ENCODE data around the gene ADAMTS17. TPM values are rescaled to one million over a fixed set of nuclear protein-coding genes. Genes with fewer than 3 reads are reported as not detected.

Gene ADAMTS17
- total and polyA plus RNA-seq, 3 donors from 2014 or later = 6.8 to 17.8 (median 12.4) TPM

DNA sequence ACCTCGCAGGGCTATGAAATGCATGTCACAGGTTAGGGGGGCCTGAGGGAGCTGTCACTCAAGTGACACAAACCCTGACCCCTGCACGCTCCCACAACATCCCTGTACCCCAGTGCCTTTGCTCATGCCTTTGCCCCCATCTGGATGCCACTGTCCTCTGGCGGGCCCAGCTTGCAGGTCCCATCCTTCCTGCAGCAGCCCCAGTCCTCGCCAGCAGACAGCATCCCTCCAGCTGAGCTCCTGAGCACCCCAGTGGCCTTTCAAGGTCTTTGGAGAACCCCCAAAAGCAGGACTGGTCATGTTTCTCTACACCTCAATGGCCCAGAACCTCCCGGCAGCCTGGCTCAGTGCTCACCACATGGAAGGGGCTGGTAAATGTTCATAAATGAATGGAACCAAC lies 170.4 kb downstream of the ADAMTS17 start:
- intact Hi-C loops (cut with DNase I; ENCODE audit: low total_unique reads) = no loop called here
- H3K27ac ChIP-seq = no peak overlapping the region
- DNase-seq = no peak
- TF ChIP-seq, protein P1, sequence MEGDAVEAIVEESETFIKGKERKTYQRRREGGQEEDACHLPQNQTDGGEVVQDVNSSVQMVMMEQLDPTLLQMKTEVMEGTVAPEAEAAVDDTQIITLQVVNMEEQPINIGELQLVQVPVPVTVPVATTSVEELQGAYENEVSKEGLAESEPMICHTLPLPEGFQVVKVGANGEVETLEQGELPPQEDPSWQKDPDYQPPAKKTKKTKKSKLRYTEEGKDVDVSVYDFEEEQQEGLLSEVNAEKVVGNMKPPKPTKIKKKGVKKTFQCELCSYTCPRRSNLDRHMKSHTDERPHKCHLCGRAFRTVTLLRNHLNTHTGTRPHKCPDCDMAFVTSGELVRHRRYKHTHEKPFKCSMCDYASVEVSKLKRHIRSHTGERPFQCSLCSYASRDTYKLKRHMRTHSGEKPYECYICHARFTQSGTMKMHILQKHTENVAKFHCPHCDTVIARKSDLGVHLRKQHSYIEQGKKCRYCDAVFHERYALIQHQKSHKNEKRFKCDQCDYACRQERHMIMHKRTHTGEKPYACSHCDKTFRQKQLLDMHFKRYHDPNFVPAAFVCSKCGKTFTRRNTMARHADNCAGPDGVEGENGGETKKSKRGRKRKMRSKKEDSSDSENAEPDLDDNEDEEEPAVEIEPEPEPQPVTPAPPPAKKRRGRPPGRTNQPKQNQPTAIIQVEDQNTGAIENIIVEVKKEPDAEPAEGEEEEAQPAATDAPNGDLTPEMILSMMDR (IDR thresholded peaks at IDR 0.05) = no peak
- no peak for TF ChIP-seq POLR2A (IDR thresholded peaks at IDR 0.05)
- no peaks in the 10 kb centered on the region for H3K9me3 ChIP-seq
- H3K27me3 ChIP-seq = no peaks in the 10 kb centered on the region
- no peak overlapping the region for H3K4me3 ChIP-seq
- WGBS, 2 donors = 92 to 98% methylated on average over 5 of the region's 5 CpGs
- H3K36me3 ChIP-seq (ENCODE audit: low read depth, missing control alignments) = no peaks in the 10 kb centered on the region
- H3K4me1 ChIP-seq = no peaks in the 10 kb centered on the region

DNA sequence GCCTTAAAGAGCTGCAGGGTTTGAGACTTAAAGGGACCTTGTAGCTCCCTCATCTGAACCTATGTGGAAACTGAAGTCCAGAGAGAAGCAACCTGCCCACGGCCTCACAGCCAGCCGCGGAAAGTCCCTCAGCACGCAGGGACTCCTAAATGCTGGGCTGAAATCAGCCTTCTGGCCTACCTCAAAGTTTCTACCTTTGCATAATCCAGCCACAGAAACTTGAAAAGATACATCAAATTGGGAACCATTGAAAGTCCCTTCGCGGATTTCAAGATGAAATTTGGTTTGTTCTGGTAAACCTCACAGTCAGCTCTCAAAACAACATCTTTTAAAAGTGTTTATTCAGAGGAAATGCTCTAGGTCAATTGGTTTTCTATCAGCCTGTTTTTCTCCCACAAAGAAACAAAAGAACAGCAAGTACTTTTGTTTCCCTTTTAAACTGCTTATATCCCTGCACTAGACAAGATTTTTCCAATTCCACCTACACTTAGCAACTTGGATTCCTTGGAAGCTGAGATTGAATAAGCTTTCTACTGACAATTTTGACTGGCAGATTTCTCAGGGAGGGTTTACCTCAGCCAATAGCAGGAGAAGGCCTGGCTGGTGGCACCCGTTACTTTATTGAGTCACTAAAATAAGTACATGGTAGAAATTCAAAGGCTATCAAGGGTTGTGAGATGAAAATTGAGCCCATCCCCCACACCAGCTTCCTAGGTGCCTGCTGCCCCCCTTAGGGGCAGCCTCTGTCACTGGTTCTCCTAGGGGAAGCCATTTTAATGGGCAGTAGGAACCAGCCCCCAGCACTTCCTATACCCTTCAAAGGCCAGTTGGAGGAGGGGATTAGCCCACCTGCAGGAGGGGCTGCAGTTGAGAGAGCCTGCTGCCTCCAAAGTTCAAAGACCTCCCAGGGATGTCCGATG lies 171.2 kb downstream of the ADAMTS17 start:
- TF ChIP-seq, protein P1 (IDR thresholded peaks at IDR 0.05) = no peak
- TF ChIP-seq POLR2A (IDR thresholded peaks at IDR 0.05) = no peak
- no peak for DNase-seq
- no peaks in the 10 kb centered on the region for H3K27me3 ChIP-seq
- no peaks in the 10 kb centered on the region for H3K4me1 ChIP-seq
- no peaks in the 10 kb centered on the region for H3K9me3 ChIP-seq
- peak overlapping the region; percentile 13 to 63 for H3K27ac ChIP-seq
- intact Hi-C loops (cut with DNase I; ENCODE audit: low total_unique reads) = no loop called here
- H3K4me3 ChIP-seq = no peak overlapping the region
- 68 to 69% methylated on average over 8 of the region's 8 CpGs for WGBS, 2 donors
- H3K36me3 ChIP-seq (ENCODE audit: low read depth, missing control alignments) = no peaks in the 10 kb centered on the region

DNA sequence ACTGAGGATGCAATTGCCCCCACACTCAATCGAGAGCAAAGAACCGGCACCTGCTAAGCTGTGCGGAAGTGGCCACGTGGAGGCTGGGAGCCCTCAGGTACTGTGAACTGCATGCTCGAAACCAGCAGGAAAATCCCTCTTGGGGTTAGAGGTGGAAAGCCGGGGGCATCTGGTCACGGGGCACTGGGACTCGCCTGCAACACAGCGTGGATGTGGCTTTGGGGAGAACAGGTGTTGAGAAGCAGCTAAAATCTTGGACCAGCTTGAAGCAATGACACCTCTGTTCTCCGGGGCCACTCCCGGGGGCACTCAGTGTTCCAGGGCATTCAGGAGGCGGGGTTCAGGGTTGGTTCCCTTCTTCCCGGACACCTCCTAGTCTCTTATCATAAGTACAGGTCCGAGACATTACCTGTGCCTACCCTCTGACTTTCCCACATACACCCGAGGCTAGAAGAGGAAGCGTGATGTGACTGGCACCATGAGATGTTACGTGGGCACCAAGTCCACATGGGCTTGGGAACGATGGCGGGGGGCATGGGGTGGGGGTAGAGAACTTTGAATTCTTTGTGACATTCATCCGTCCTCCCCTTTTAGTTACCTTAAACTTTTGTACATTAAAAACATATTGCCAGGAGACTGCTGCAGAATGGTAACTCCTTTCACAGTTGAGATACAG lies 172.0 kb downstream of the ADAMTS17 start:
- Histone ChIP-seq H3K36me3 (ENCODE audit: low read depth, missing control alignments) (no peaks in the 10 kb centered on the region), H3K4me3 (no peak overlapping the region), H3K27me3 (no peaks in the 10 kb centered on the region), H3K27ac (peak overlapping the region in 1 of 2 donors; percentile 44), H3K9me3 (no peaks in the 10 kb centered on the region), H3K4me1 (no peaks in the 10 kb centered on the region)
- no peak for TF ChIP-seq POLR2A (IDR thresholded peaks at IDR 0.05)
- TF ChIP-seq, protein P1 (IDR thresholded peaks at IDR 0.05) = no peak
- no peak for DNase-seq
- WGBS, 2 donors = 96% methylated on average over 20 of the region's 20 CpGs
- intact Hi-C loops (cut with DNase I; ENCODE audit: low total_unique reads) = no loop called here

DNA sequence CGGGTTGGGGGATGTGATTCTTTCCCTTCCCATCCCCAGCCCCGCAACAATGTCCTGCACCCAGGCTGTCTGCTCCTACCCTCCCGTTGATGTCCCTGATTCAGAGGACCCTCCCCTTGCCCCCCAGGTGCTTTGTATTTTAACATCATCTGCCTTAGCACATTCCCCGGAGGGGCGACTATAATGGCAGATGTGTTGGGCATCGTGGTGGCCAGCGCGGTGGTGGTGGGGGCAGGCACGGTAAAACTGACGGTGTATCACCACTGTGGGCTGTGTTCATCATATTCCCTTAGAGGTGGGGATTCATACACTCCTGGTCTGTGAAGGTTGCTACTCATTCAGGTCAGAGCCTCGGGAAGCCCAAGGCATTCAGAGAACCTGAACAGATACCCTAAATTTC lies 173.0 kb downstream of the ADAMTS17 start:
- Histone ChIP-seq H3K4me3 (no peak overlapping the region), H3K4me1 (no peaks in the 10 kb centered on the region), H3K27me3 (no peaks in the 10 kb centered on the region), H3K27ac (no peak overlapping the region), H3K9me3 (no peaks in the 10 kb centered on the region), H3K36me3 (ENCODE audit: low read depth, missing control alignments) (no peaks in the 10 kb centered on the region)
- TF ChIP-seq, protein P1 (IDR thresholded peaks at IDR 0.05) = no peak
- no peak for TF ChIP-seq POLR2A (IDR thresholded peaks at IDR 0.05)
- intact Hi-C loops (cut with DNase I; ENCODE audit: low total_unique reads) = no loop called here
- no peak for DNase-seq
- WGBS, 2 donors = 93 to 96% methylated on average over 11 of the region's 11 CpGs

All from testis (tissue), 3 donors.